GM11168 (cell line): ENCODE data around the gene GALNT9.
"Not testable (repeated sequence)": the region's sequence is repeated elsewhere in the genome, so short reads cannot be mapped to it uniquely, and the experiment has no call there.

Experiments used
- in situ Hi-C: fragments of 300-500 bp; cut with MboI; formaldehyde crosslinking; loops from one replicate; pipeline ENCODE4 v1.12.0; 2022; ENCODE audit warnings: low sequenced_read_pairs; ENCODE audit not compliant: unreplicated experiment

The GALNT9 gene

DNA sequence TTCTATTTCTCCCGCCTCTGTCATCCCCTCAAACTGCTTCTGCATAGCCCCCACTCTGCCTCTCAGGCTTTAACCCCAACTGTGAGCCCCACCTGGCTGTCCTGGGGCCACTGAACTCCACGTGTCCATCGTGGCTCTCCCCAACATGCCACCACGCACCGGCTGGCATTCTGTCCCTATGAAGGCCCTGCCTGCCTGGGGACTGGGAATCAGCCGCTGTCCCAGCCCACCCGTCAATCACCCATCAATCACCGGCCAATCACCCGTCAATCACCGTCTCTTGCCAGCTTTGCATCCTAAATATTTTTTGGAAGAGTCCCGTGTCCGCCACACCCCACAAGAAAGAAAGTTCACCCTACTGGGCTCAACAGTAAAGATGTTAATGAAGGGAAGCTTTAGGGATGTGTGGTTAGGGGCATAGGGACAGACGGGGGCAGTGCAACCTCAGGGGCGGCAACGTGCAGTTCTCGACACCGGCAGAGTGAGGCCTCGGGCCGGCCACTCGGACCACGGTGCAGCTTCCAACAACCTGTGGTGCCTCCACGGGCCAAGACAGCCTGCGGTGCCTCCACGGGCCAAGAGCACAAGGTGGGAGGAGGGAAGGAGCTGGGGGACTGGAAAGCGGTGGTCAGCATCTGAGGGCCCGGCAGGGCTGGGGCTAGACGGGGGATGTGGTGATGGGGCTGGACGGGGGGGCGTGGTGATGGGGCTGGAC lies 85.6 kb downstream of the GALNT9 start:
- in situ Hi-C loops = no loop called here

DNA sequence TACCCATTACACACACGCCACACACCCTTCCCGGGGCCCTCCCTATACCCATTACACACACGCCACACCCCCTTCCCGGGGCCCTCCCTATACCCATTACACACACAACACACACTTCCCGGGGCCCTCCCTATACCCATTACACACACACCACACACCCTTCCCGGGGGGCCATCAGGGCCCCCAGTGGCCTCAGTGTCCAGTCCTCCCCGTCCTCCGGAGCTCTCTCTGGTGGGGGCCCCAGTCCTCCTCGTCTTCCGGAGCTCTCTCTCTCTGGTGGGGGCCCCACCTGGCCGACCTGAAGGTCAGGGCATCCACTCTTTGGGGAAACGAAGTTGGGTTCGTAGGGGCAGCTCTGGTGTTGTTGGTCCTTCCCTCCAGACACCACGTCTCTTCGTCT lies 86.2 kb downstream of the GALNT9 start:
- in situ Hi-C loops = not testable (repeated sequence)

DNA sequence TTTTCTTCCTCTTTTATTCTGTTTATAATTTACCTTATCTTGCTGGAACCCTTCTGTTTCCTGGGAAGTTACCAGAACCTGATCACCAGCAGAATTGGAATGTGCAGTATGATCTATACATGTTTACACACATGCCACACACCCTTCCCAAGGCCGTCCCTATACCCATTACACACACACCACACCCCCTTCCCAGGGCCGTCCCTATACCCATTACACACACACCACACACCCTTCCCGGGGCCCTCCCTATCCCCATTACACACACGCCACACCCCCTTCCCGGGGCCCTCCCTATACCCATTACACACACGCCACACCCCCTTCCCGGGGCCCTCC lies 88.8 kb downstream of the GALNT9 start:
- in situ Hi-C loops = not testable (repeated sequence)

- in situ Hi-C loops = no loop called here
Observed at GRCh38 chr12:132239796-132240668, 89.4 kb downstream of the GALNT9 start.

GRCh38 chr12:132239392-132239791 lies 90.0 kb downstream of the GALNT9 start:
- in situ Hi-C loops = no loop called here

- in situ Hi-C loops = no loop called here
Observed at GRCh38 chr12:132238884-132239283, 90.5 kb downstream of the GALNT9 start.

DNA sequence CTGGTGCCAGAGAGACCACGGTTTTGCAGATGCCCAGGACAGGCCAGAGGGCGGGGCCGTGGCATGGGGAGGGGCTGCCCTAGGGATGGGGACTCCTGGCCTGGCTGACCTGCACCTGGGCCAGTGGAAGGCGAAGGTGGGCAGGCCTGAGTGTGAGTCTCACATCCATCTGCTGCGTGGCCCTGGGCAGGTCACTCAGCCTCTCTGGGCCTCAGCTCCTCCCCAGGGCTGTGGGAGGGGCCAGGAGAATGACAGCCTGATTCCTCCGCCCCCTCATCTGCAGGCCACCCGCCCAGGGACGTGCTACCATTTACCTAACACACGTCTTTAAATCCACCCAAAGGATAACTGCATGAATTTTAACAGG lies 90.9 kb downstream of the GALNT9 start:
- in situ Hi-C loops = no loop called here

DNA sequence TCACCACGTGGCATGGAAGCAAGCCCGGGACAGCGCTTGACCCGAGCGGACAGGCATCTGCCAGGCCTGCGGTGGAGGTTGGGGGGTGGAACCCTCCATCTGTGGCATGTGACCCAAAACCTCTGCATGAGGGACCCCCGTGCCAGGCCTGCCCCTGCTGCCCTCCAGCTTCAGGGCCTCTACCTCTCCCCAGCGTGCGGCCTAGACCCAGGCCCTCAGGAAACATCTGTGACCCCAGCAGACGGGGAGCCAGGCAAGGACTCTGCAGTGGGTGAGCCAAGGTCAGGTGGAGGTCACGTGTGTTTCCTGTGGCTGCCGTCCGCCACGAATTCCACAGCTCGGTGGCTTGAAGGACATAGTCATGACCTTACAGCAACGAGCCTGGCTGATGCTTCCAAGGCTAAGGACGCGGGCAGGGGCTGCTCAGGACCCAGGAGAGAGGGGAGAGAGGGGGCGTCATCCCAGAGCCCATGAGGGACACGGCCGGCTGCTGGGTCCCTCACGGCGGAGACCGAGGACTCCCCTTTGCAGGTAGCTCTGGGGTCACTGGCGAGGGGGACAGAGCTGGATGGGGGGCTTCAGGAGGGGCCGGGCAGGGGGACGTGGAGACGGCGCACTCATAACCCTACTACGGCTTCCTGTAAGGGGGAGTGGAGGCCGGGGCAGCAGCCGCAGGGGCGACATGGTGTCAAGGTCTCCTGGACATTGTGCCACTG lies 91.5 kb downstream of the GALNT9 start:
- in situ Hi-C loops = no loop called here

- in situ Hi-C loops = no loop called here
Observed at GRCh38 chr12:132236930-132237771, 92.2 kb downstream of the GALNT9 start.

DNA sequence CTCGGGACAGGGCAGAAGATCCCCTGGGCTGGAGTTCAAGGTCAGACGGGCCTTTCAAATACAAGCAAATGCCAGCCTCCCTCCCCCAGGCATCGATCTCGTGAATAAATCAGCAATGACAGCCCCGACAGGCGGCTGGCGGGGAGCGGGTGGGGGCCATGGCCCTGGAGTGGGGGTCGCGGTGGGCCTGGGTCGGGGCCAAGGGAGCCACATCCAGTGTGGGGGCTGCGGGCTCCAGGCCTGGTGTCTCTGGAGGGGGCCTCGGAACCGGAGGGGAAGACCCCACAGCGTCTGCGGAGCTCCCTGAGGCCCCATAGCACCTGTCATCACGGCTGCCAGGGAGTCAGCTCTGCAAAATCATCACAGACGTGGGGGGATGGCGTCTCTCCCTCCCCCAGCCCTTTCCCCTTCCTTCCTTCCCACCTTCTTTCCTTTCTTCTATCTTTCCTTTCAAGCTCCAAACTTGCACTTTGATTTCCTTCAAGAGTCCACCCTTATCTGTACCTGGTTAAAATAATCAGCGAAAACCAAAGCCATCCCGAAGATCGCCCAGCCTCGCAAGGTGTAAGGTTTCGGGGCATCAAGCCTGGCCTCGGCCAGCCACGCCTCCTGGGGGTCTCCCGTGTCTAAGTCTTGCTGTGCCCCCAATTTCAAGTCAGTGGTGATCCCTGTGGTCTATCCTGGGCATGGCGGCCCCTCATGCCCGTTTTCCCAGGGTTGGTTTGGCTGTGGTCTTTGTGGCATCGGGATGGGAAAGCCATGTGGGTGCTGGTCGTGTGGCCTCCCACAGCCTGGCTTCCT lies 93.1 kb downstream of the GALNT9 start:
- in situ Hi-C loops = no loop called here

GRCh38 chr12:132235116-132235820 lies 94.1 kb downstream of the GALNT9 start:
- in situ Hi-C loops = no loop called here

DNA sequence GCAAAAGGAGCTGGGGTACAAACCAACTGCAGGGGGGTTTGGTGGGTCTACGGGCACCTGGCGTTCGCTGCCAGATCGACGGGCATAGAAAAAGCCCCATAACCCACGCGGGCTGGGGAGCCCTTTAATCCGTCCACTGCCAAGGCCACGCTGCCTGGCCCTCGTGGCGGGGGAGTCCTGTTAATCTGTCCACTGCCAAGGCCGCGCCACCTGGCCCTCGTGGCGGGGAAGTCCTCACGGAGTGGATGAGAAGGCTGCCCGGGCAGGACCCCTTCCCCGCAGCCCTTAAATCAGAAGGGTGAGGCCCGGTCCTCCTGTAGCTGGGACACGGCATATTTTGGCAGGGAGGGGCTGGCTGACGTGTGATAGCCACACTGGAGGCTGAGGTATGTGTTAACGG lies 99.0 kb downstream of the GALNT9 start:
- in situ Hi-C loops = no loop called here

DNA sequence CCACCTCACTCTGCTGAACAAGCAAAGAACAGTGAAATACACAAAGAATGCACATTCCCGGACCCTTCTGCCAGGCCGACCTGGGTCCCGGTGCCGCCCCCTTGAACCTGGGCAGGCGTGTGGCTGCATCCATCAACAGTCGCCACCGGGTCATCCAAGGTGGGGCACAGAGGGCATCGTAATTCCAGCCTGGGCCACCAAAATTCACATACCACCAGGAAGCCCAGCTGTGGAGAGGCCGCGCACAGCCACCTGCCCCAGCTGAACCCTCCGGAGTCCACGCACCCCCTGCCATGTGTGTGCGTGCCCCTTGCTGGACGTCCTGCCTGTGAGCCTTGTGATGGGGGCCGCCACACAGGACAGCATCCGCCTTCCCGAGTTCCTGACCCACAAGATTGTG lies 99.5 kb downstream of the GALNT9 start:
- in situ Hi-C loops = no loop called here

DNA sequence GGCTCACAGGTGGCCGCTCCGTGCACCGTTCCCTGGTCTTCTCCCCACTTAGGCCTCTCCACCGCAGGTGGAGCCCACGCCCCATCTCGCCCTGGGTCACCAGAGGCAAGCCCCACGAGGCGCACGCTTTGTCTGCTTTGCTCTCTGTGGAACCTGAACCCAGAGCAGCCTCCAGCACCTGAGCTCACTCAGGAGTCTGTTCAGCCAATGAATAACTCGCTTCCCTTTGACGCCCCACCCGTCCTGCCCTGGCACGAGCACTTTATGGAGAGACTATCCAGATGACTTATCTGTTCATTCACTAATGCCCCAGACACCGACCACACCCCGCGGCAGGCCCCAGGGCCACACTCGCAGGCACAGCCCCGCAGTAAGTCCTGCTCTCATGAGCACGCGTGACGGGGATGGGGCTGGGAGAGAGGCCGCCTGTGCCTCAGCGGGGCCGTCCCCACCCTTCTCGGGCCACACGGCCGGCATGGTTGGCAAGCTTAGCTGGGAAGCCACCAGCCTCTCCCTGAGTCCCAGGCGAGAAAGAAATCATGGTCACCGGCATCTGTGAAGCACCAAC lies 100.1 kb downstream of the GALNT9 start:
- in situ Hi-C loops = no loop called here

DNA sequence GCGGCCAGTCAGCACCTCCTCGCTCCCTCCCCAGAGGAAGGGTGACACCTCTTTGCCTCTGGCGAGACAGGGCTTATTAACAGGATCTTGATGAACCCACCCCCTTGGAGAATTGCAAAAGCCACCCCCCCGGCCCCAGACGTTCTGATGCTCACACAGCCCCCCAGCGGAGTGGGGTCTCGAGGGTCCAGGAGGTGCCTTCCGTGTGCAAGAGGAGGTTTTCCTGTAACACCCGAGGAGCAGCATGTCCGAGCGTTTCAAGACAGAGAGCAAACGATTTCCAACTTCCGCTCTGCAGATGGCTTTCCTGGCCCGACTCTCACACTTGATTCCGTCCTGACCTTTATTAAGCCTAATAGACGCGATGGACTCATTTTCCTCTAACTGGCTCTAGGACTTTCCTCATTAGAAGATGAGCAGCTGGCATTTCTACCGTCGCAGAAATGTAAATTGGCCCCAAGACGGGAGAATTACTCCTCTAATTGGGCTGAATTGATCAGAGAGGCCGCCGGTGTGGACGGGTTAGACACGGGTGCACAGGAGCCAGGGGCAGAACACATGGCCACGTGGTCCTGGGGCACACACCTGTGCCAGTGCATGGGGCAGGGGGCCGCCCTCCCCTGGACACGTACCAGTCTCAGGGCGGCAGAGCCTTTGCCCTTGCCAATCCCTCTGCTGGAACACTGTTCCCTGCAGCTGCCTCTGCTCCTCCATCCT lies 100.8 kb downstream of the GALNT9 start:
- in situ Hi-C loops = no loop called here

DNA sequence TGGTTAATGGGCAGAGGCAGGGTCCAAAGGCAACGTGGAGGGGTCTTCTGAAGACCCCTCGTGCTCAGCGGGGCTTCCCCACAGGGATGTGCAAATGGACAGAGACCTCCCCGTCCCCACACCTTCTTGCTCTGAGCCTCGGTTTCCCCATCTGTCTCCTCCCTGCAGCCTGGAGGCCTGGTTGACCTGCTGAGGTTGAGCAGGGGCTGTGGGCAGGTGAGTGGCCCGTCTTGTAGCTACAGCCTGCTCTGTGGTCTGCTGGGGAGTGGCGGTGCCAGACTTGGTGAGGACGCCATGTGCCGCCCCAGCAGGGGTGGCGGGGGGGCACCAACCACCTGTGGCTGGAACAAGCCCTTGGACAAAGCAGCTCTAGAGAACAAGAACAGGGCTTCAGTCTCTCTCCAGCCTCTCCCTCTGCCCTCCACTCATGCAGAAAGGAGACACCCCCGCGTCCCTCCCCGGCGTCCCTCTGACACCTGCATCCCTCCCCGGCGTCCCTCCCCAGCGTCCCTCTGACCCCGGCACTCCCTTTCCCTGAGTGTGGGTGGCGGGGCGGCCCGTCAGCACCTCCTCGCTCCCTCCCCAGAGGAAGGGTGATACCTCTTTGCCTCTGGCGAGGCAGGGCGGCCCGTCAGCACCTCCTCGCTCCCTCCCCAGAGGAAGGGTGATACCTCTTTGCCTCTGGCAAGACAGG lies 101.5 kb downstream of the GALNT9 start:
- in situ Hi-C loops = no loop called here

DNA sequence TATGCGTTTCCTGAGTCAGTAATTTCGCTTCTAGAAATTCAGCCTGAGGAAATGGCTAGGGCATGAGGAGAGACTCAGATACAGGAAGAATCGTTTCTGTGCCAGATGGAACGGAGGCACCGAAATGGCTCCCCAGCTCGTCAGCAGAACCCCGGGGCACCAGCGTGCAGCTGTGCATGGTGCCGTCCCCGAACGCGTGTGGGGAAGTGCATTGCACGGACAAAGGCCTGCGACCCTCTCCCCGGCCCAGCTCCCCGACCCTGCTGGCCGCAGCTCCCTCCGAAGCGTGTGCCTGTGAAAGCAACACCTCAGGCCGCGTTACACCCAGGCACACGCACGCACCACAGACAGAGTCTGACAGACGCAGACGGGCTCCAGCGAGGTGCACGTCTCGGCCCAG lies 102.3 kb downstream of the GALNT9 start:
- in situ Hi-C loops = no loop called here
